HG03439 (cell line): ENCODE data around the gene LRRC36.

Source experiments
- ATAC-seq: cut with Tn5 transposase; IDR thresholded peaks from one replicate; pipeline ENCODE4 v1.9.1; 2021; ENCODE audit warnings: mild to moderate bottlenecking, moderate library complexity; ENCODE audit not compliant: unreplicated experiment

Gene LRRC36

DNA sequence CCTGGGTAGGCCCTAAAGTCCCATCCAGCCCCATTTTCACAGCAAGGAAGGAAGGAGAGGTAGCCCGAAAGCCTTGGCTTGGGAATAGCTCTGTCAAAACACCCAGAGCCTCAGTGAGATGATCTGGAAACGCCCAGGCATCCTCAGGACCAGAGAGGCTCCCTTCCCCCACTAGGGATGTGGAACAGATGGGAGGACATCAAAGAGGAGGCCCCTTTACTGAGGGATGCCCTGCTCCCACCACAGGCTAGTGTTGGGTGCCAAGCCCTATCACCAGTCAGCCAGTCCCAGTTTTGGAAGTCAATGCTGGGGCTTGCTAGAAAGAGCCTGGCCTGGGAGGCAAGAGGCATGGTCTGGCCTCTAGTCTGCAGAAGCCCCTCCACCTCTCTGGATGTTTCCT is 62.0 kb downstream of the LRRC36 start:
- no peak for ATAC-seq

DNA sequence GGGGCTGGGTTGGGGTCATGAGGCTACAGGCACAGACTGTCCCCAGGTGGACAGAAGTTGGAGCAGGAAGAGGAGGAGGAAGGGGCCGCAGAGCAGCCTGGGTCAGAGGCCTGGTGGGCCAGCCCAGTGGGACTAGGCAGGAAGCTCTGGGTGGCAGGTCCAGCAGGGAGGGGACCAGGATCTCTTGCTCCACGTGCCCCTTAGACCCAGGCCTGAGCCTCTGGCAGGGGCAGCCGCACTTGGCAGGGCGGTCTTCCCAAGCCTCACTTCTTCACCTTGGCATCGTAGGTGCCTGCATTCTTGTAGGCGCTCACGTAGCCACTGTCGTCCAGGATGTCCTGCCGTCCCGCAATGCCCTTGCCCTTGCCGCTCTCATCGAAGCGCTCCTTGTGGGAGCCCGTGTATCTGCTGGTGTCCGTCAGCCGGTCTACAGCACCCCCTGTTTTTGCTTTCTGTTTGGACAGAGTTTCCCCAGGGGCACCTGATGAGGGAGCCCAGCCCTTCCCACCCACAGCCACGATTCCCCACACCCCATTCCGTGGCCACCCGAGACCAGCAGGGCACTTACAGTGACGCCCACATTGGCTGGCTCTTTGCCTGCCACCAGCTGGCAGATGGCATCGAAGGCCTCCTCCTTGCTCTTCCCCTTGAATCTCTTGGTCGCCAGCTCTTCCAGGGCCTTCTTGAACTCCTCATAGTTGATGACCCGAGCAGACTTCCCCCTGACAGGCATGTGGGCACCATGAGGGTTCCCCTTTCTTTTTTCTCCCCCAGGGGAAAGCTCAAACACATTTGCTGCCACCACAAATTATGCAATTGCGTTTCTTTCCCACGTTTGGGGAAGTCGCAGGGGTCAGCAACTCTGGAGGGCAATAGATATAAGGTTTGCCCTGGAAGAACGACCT is 63.5 kb downstream of the LRRC36 start:
- ATAC-seq = no peak

DNA sequence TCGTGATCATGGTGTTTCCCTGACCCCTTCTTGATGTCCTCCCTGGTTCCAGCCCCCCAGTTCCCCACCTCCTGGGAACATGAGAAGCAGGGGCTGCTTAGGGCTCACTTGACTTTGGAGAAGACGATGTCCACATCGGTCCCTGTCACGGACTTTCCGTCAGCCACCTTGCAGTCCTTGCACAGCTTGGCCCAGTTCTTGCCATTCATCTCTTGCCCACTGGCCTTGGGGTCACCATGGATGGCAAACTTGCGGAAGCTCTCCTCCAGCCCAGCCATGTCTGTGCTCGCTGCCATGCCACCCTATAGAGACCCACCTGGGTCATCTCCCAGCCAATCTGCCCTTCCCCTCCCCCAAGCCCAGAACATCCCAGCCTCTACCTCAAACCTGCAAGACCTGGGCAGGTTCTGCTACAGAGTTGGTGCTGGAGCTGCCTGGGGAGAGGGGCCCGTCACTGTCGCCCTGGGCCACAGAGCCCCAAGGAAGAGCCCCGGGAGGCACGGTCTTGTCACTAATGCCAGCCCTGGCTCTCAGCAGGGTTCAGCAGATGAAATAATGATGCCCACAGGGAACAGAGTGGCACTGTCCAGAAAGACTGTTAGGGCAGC is 64.3 kb downstream of the LRRC36 start:
- no peak for ATAC-seq

DNA sequence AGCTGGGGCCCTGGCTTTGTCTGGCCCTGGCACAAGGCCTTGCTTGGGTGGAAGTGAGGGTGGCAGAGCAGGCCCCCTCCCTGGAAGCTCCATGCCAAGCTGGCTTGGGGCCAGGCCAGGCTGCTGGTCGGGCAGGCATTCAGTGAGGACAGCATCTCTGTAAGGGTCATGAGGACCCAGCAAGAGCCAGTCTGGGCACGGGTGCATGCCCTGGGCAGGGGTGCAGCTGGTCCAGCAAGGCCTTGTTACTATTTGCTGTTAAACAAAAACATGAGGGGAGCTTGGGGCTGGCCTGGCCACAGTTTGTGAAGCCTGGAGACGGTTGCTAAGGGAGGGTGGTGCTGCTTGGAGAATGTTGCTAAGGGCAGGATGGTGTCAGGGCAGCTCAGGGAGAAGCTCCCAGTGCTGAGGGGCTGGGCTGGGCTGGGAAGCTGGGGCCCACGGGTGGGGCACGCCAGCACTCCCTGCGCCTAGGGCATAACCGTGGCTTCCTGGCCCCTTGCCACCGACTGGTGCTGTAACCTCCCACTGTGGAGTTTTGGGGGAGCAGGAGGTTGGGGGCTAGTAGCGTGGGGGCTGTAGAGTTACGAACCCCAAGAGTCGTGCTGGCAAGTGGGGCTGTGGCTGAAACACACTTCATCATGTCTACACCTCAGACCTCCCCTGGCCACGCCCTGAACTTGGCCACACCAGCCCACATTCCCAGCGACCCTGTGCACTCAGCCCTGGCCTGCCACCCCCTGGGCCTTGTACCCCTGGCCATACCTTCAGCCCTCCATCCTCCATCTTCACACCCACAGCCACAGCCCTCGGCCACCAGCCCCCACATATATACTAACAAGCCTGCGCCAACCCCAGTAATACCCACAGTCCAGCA is 65.0 kb downstream of the LRRC36 start:
- ATAC-seq = no peak

DNA sequence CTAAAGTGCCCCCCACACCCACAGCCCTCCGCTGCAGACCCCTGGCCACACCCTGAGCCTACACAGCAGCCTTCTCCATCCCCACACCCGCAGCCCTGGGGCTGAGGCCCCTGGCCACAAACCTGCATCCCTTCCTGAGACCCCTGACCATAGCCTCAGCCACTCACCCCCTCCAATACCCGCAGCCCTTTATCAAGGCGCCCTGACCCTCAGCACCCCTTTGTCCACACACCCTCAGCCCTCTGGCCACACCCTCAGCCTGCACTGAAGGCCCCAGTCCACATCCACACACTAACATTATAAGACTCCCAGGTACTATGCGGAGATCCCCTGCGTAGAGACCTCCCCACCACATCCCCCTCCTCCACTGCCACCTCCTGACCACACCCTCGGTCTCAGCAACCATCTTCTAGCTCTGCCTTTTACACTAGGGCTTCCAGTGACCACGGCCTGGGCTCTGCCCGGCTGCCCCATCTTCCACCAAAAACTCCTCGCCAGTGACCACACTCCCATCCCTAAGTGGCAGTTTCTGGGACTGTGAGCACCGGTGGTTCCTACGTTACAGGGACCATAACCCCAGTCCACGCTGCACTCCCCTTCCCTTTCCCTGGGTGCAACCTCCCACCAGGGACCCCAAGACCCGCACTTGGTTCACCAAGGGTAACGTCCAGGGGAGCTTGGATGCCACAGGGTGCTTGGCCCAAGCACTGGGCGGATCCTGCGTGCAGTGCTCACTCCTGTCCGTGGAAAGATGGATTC is 65.9 kb downstream of the LRRC36 start:
- no peak for ATAC-seq

DNA sequence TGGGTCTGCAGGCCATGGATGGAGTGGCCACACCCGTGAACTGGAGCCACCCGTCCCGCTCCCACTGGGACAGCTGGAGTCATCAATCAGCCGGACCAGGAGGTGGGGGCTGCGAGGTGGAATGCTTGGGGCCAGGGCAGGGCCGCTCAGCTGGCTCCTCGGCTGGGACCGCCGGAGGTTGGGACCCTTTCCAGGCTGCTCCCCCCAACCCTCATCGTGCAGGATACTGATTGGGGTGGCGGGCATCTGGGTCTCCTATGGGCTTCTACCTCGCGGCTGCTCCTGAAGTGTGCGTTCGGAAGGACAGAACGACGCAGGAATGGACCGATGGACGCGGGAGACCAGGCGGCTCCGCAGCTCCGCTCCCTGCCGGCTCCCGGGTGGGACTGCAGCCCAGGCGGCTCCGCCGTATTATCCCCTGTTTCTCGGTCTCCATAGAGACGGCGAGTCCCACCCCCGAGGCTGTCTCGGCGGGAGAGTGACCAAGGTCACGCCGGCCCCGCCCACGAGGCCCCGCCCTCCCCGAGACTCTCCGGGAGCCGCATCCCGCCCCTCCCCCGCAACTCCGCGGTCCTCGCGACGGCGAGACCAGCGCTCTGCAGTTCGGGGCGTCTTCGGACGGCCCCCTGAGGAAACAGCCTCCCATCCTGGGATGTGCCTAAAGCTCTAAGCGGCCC is 66.6 kb downstream of the LRRC36 start, which contains the start of gene TPPP3:
TPPP3 (minus strand) TSS at position 388 of the 677 bp plus-strand sequence. CDS start 2,387 bp downstream, outside the sequence.
- no peak for ATAC-seq

DNA sequence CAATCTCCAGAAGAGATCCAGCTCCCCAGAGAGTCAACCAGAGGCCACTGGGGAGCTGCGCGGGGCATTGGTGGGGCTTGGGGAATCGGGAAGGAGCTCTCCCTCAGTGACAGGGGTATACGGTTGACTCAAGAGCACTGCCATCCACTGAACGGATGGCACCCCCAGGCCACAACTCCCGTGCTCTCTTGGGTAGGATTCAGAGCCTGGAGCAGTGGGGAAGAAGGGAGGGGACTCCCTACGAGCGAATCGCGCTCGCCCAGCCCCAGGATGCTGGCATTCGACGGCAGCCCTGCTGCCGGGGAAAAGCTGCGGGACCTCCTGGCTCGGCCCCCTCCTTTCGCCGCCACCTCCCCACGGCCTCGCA is 67.2 kb downstream of the LRRC36 start:
- no peak for ATAC-seq

DNA sequence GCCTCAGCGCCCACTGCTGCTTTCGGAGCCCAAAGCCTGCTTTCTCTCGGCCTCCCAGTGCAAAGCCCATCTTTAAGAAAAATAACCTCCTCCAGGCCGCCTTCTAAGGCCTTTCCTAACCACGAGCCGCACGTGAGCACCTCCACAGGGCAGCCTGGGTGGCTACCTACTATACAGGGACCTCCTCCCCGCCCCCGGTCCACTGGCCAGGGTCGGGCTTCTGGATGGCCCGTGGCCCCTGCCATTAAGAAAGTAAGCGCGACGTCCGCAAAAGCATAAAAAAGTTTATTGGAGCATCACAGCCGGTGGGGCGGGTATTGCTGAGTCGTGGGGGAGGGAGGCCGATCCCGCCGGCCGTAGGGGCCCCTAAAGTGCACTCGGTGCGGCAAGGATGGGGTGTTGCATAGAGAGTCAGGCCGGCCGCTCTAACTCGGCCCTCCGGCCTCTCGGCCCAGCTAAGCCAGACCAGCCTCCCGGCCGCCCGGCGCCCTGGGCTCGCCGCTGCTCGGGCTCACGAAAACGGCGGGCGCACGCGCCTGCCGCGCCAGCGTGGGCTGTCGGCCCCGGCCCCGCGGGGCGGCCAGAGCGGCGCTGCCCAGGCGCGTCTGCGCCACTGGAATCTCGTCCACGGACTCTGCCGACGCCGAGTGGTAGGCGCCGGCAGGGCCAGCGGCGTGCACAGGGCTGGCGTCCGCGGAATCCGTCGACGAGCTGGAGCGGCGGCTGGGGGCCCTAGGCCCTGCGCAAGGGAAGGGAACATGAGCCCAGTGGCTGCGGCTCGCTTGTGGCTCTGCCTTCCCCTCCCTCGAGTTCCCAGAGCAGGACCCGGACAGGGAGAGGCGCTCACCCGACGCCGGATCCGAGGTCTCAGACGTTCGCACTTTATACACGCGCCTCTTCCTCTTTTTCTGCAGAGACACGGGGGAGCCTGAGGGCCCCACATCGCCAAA is 67.8 kb downstream of the LRRC36 start:
- ATAC-seq = no peak

DNA sequence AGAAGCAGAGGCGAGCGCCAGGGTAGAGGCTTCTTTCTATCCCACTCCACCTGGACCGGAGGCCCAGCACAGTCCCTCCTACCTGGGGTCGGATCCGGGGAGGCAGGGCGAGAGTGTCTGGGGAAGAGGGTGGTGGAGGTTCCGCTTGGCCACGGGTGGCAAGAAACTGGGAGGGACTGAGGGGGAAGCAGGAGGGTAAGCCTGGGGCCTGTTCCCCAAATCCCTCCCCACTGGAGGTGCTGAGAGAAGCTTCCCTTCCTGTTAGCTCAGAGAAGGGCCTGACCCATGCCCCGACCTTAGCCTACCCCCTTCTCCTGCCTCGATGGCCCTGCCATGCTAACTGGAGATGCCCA is 68.5 kb downstream of the LRRC36 start:
- no peak for ATAC-seq

DNA sequence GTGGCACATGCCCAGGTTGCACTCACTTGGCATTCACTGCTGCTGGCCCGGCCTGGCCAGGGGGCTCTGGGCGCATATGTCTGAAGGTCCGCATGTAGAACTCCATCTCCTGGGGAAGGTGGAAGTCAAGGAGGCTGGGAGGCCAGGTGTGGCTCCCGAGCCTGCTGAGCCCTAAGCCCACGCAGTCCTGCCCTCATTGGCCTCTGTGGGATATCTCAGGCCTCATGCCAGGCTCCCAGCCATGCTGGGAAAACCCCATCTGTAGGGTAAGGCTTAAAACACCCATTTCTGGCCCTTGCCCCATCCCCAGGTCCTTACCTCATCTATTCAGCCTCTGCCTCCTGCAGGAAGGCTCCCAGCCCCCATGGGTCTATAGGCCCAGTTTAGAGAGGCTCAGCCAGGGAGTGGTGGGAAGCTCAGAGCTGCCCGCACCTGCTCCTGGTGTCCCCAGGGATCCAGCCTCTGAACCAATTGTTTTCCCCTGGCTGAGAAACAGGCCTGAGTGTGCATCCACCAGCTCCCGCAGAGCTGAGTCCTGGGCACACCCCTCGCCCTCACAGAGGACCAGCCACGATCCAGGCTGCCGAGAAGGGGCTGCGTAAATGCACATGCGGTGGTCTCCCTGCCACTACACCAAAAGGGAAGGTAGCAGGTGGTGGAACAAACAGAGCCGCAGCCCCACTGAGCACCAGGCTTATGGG is 69.0 kb downstream of the LRRC36 start:
- ATAC-seq = no peak

DNA sequence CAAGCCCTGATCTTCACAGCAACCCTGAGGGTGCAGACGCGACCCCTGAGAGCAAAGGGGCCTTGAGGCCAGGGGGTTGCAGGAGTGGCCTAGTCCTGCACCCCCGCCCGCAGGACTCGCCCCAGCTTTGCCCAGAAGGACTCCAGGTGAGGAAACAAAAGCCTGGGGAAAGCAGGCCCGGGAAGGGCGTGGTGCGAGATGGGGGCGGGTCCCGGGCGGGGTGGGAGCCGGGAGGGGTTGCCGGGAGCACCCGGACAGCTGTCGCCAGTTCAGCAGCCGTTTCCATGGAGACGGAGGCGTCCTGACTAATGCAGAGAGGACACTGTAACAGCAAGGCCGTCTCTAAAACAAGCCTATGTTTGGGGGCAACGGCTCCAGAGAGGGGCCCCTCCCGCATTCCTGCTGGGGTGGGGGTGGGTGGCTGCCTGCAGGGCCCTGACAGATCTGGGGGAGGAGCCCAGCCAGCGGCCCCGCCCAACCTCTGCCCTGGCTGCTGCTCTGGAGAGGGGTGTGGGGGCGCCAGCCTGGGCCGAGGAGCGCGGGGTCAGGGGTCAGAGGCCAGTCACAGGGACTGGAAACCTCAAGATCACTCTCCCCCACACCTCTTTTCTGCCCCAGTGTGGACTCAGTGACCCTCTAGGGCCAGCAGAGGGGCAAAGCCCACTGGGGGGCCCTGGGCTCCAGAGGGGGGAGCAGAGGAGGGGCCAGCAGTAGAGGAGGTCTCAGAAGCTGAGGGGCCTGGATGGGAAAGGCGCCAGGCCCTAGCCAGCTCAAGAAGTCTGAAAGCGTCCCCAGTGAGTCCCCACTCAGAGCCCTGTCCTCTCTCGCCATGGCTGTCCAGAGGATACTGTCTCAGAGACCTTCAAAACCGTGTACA is 69.8 kb downstream of the LRRC36 start:
- ATAC-seq = no peak

DNA sequence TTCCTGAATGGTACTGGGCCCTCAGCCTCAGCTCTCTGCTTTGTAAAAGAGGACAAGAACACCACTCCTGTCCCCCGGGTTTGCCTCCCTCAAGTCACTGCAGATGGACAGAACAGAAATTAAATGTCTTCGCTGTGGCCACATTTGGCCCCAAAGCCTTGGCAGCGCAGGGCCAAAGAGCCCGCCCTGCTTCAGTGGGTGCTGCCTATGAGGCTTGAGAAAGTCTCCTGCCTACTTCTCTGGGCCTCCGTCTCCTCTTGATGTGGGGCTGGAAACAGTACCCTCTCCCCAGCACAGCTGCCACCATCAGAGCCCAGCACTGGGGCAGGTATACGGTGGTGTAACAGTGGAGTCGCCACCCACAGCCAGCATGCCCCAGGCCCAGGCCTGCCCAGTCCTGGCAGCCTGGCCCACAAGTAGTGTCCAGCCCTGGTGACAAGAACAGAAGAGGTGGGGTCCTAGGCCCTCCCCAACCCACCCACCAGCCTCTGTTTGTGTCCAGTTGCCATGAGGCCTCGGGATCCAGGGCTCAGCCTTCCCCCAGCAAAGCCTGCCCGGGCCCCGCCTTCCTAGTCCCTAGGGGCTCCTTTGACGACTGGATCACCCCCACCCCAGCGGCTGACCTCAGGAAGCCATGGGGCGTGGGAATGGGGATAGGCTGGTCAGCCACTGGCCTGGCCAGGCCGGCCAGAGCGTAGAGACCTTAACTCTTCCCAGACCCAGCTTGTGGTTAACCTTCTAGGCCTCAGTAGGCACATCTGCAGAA is 70.6 kb downstream of the LRRC36 start:
- ATAC-seq = no peak

DNA sequence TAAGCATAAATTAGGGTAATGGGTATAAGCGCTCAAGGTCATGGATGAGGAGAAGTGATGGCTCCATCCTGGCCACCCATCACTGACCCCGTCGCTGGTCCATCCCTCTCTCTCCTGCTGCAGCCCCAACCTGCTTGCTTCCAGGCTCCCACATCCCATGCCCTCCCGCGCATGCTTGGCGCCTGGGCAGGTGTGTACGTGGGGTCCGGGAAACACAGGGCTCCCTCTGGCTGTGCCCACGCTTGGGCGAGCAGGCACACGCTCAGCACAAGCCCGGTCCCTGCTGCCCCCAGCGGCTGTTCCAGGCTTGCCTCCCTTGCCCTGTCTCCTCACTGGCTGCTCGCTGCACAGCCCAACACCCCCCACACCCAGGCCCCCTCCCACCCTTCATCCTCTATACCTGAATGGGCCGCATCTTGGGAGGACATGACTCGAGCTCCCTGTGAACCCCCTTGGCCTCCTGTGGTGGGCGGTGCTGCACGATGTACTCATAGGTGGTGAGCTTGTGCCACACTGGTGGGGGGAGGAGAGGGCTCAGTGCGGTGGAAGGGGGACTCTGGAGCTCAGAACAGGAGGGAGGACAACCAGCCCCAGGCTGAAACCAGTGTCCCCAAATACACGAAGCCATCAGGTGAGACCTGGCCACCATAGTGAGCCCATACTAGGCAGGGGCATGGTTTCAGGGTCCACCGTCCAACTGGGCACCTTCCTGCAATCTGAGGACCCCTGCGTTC is 71.4 kb downstream of the LRRC36 start:
- ATAC-seq = no peak

DNA sequence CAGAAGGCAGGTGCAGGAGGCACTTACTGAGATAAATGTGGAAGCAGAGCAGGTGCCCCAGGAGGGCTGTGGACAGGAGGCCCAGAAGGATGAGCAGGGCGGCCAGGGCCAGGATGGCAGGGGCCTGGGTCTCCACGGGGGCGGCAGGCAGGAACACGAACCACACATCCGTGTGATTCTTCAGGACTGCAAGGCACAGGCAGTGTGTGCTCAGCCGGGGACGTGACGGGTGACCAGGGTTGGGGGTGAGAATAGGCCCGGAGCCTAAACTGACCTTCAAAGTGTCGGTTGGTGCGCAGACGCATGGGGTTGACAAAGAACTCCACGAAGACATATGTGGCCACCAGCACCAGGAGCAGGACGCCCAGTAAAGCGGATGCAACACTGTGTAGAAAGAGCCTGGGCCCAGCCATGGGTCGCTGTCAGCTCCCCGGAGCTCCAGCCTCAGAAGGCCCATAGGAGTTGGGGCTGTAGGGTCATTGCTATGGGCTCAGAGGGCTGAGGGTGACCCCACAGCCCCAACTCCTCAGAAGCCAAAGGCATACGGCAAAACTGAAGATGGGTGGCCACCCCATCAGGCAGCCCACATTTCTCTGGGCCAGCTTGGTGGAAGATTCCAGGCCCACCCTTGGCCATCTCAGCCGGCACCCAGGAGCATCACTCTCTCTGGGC is 72.1 kb downstream of the LRRC36 start:
- no peak for ATAC-seq

DNA sequence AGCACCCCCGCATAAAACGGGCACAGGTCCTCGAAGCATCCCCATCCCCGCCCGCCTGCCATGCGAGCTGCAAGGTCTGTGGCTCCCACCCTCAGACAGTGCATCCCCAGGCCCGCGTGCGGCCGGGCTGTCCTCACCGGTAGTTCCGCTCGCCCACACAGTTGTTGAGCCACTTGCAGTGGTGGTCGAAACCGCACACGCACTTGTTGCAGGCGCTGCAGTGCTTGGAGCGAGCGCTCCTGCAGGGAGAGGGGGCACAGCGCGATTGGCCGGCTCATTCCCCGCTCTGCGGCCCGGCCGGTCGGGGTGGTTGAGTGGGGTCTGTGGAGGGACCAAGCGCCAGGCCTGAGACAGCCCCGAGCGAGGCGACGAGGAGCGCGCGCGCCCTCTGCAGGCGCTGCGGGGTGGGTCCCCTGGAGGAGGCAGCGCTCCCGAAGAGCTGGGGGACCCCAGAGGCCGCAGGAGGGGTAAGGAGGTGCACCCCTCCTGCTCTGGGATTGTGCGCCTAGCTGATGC is 72.7 kb downstream of the LRRC36 start:
- no peak for ATAC-seq
